SIG-M5 treated with dmso at 0.1 percent for 504 hours (cell line): Measurements from ENCODE around the gene TNFSF12.
"Not testable (repeated sequence)": the region's sequence is repeated elsewhere in the genome, so short reads cannot be mapped to it uniquely, and the experiment has no call there.

Experiments used
- DNase-seq: peaks from one replicate; lab custom pipeline; 2025; ENCODE audit not compliant: unreplicated experiment; lab: John Stamatoyannopoulos, UW

TNFSF12 gene

GRCh38 chr17:7583253-7584109 is 34.6 kb downstream of the TNFSF12 start, which contains the start of gene MPDU1:
MPDU1 (plus strand) TSS chr17:7583852; CDS start chr17:7583863, 11 bp downstream.
- peak; percentile 92 for DNase-seq

- DNase-seq, result no peak
Measured at GRCh38 chr17:7586673-7587419, 38.0 kb downstream of the TNFSF12 start.

- peak; percentile 78 for DNase-seq
Measured at GRCh38 chr17:7587420-7588151, 38.7 kb downstream of the TNFSF12 start.

- no peak for DNase-seq
Measured at GRCh38 chr17:7588553-7589203, 39.8 kb downstream of the TNFSF12 start.

GRCh38 chr17:7589204-7589868 is 40.5 kb downstream of the TNFSF12 start:
- peak; percentile 20 for DNase-seq

GRCh38 chr17:7589891-7590691 is 41.2 kb downstream of the TNFSF12 start, which contains the start of gene SOX15:
SOX15 (minus strand) TSS chr17:7590094; CDS start chr17:7589676, 418 bp downstream.
- DNase-seq, result no peak

- no peak for DNase-seq
Measured at GRCh38 chr17:7590743-7591142, 41.9 kb downstream of the TNFSF12 start.

- DNase-seq, result no peak
Measured at GRCh38 chr17:7591596-7591995, 42.7 kb downstream of the TNFSF12 start.

GRCh38 chr17:7592422-7593021 is 43.7 kb downstream of the TNFSF12 start:
- DNase-seq, result no peak

- no peak for DNase-seq
Measured at GRCh38 chr17:7593296-7593695, 44.4 kb downstream of the TNFSF12 start.

- DNase-seq, result not testable (repeated sequence)
Measured at GRCh38 chr17:7597561-7597960, 48.7 kb downstream of the TNFSF12 start.

GRCh38 chr17:7606280-7606679 is 57.4 kb downstream of the TNFSF12 start:
- DNase-seq, result no peak
